NCI-H1092 (cell line): ENCODE measurements around the gene KRT37.

Experiments
- DNase-seq: peaks from one replicate; lab custom pipeline; 2025; lab: John Stamatoyannopoulos, UW

Gene KRT37

GRCh38 chr17:41424111-41424635 is at the start of gene KRT37:
Gene KRT37 (minus strand): TSS chr17:41424585. CDS start chr17:41424523, 62 bp downstream.
- DNase-seq, result no peak

DNA sequence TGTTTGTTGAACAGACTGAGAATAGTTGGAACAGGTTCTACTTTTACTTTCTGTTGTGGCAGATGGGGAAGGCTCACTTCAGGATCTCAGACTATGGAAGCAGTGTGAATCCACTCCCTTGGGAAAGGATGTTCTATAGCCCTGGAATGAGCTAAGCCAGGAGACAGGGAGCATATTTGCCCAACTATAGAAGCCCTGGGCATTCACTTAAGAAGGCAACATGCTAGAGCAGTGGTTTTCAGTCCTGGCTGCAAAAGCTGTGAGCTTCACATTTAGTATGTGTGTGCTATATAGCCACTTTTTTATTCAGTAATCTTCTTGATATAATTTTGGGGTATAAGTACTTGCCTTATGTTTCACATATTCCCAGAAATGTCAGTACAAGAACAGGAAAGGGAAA is 44.0 kb upstream of the KRT37 start:
- DNase-seq, result no peak

DNA sequence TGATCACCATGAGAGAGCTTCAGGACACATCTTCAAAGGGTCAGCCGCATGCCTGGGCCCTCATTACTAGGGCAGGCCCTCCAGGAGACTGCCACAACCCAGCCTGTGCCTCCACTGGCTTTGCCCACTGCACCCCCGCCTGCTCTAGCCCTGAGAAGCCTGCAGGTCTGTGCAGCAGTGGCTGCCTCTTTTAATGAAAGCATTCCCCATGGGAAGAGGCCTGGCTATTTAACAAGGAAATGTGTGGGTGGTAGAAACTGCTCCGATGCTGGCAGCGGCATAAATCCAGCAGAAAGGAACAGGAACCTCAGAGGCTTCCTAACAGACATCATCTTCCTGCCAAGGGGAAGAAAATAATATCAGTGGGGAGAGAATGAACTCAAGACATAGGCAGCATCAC is 43.2 kb upstream of the KRT37 start:
- DNase-seq, result no peak

DNA sequence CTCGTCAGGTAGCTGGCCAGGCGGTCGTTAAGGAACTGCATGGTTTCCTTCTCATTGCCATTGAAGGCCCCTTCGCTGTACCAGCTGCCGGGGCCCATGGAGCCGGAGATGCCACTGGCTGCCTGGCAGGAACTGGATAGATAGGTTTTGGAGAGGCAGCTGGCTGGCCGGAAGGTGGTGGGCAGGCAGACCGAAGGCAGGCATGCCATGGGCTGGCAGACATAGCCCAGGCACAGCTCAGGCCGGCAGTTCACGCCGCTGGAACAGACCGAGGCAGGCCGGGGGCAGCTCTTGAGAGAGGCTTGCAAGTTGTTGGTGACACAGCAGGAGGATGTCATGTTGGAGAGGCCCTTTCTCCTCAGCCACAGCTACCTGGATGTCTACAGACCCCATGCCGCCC is 42.6 kb upstream of the KRT37 start, which contains the start of gene KRT32:
TSS of gene KRT32 (minus strand) at position 399 of the 400 bp plus-strand sequence. CDS start at position 338, 61 bp downstream.
- no peak for DNase-seq

- DNase-seq, result no peak
Measured at GRCh38 chr17:41464682-41465081, 40.3 kb upstream of the KRT37 start.

GRCh38 chr17:41464173-41464572 is 39.8 kb upstream of the KRT37 start:
- no peak for DNase-seq

DNA sequence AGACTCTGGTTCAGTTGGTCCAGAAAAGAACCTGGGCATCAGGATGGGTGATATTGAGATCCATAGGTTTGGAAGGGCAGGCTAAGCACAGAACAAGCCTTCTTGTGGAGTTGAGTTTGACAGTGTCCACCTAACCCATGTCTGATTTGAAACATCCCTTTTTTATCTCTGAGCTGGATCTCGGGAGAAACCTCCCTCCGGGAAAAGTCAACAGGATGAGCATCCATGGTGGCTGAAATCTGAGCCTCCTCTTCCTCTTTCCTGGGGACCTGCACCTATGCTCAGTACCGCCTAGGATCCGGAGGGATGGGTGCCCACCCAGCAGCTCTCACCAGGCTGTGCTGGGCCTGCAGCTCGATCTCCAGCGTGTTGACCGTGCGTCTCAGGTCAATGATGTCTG is 39.4 kb upstream of the KRT37 start:
- no peak for DNase-seq

DNA sequence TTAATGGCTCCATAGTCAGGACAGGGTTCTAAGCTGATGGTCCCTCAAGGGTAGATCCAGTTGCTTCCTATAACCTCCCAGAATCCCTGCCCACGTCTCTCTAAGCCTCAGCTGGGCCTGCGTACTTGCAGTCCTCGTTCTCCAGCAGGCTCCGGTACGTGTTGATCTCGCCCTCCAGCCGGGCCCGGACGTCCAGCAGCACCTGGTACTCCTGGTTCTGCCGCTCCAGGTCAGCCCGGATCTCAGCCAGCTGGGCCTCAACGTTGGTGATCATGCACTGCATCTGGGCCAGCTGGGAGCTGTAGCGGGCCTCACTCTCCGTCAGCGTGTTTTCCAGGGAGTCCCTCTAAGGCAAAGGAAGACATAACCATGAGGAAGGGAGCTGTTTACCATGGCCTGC is 38.3 kb upstream of the KRT37 start:
- no peak for DNase-seq

DNA sequence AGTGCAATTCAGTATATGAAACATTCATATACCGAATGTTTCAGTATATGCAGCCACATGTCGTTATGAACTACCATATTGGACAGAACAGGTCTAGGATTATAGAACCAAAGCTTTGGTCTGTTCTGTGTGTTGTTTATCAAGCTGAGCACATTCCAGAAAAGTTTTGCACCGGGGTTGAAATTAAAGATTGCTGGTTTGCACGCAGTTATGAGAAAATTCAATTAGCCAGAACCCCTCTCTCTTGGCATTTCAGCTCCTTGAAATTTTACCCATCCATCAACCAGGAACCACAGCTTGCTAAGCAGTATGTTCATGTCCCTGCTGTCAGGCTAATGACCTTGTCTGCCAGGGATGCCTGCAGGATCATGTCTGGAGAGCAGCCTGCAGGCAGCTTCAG is 33.3 kb upstream of the KRT37 start:
- no peak for DNase-seq

DNA sequence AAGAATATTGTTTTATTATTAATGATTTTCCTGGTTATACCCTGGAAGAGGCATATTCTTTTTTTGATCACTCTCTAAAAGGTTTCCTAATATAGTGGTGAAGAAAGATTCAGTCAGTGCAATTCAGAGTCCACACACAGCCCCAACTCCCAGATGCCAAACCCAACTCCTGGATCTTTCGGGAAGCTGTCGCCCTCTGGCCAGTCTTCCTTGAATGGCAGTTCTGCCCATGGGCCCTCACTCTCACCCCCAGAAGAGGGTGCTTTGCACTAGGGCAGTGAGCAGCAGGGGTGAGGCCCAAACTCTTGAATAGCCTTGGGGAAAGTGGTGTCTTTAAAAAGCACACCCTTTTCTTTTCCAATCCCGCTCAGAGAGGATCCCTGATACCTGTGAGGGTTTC is 31.8 kb upstream of the KRT37 start:
- DNase-seq, result no peak

DNA sequence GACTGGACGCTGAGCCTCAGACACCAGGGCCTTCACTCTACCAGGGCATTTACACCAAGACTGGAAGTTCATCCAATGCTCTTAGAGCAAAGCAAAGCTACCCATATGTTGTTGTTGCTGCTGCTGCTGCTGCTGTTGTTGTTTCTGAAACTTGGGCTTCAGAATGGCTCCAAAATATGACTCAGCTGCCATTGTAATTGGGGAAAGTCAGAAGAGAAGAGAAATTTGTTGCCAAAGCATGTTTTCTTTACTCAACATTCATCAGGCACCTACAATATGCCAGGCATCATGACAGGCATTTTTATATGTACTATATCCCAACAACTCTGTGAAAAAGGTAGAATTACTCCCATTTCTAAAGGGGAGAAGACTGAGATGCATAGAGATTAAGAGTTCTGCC is 30.9 kb upstream of the KRT37 start:
- DNase-seq, result no peak

DNA sequence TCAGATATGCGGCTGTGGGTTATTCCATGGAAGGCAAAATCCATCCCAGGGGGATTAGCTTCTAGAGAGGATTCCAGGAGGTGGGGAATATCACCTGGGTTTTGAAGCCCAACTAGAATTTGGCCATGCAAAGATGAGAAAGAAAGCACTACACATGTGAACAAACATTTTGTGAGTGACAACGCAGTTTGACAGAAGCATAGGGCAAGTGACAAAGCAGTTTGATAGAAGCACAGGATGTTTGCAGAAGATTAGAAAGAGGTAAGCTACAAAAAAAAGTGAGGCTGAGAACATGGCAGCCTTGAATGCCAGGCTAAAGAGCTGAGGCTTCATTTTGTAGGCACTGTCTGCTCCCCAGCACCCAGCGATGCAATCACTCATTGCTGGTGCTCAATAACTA is 28.7 kb upstream of the KRT37 start:
- no peak for DNase-seq

- no peak for DNase-seq
Measured at GRCh38 chr17:41452281-41452680, 27.9 kb upstream of the KRT37 start.

DNA sequence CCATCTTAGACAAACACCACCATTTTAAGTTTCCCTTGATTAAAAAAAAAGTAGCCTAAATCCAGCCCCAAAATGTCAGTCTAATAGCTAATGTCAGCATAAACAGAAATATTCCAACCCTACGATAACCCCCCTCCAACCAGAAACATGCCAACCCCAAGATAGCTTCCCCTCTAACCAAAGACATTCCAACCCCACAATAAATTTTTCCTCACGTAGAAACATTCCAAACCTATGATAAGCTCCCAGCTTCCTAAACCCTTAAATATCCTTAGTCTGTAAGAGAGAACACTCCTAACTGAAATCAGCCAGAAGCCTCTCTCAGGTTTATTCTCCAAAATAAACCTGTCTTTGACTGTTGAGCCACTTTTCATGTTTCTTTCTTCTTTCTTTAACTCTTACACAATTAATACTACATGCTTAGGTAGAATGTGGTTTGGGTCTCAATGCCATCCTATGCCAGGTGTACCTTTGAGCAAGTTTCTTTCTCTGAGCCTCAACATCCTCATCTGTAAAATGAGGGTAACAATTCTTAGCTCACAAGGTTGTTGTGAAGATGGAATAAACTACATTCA is 26.9 kb upstream of the KRT37 start:
- DNase-seq, result no peak

DNA sequence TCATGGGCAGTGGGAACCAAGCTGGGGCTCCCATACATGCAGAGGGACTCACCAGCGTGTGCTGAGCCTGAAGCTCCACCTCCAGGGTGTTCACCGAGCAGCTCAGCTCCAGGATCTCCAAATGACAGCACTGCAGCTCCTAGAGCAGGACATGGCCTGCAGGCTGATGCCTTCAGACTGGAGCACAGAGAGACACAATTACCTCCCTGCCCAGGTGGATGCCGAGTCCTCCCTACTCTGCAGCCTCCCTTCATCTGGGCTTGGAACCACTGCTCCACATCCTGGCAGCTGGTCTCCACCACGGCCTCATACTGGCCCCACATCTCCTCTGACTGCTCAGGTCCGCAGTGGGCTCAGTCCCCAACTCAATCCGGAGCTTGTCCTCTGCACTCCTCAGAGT is 24.6 kb upstream of the KRT37 start:
- no peak for DNase-seq

DNA sequence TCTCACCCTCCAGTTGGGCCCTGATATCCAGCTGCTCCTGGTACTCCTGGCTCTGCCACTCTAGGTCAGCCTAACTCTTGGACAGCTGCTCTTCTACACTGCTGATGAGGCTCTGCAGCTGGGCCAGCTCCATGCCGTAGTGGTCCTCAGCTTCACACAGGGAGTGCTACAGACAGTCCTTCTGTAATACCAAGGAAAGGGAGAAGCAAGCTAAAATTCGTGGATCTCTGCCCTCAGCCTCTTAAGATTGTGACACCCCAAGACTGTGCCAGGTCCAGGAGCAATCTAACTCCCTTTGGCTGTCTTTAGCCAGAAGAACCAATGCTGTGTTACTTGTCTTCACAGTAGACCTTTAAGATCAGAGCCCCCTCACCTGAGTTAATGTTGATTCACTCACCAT is 24.1 kb upstream of the KRT37 start:
- DNase-seq, result no peak

DNA sequence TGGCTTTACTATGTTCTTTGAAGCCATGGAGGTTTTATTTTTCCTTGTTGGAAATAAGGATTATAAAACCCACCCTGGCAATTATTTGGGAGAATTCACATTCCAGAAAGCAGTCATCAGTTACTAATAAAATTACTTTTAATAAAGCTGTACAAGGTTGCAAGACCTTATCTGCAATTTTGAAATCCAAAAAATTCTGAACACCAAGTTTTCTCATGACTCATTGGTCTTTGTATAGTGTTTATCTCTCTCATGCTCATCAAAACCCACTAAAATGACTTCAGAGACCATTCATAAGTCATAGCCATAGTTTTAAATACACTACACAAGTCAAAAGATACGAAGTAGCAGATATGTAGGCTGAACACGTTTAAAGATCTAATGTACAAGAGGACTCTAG is 22.4 kb upstream of the KRT37 start:
- DNase-seq, result no peak

DNA sequence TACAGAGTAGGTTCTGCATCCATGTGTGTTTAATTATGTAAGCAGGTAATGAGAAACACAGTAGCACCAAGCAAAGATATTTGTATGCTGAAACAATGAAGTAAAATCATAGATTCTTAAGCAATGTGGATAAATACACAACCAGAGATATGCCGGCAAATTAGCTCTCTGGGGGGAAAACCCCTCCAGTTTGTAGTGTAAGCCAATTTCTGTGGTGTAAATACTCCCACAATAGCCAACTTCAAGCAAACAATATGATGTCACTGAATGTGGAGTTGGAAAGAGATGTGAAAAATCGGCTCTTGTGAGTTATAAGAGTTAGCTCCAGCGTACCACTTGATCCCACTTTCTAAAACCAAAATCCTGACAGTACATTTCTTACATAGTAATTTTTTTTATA is 20.3 kb upstream of the KRT37 start:
- DNase-seq, result no peak

DNA sequence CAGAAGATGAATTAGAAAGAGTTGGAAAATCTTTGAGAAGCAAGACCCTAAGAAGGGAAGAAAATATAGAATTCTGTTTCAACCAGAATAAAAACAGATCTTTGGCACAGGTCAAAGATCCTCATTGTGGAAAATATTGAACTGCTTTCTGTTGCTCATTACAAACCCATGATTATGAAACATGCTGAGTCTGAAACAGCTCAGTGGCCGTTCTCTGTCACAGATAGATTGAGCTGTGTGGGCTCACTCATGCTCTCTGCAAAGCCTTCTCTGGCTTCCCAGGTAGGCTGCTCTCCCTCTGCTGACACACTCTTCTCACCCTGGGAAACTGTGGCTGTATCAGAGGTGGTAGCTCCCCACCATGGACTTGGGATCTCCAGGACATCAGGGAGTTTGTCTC is 19.8 kb upstream of the KRT37 start:
- no peak for DNase-seq

- no peak for DNase-seq
Measured at GRCh38 chr17:41442739-41443138, 18.4 kb upstream of the KRT37 start.

GRCh38 chr17:41440531-41441033 is 16.2 kb upstream of the KRT37 start, which contains the start of gene KRT38:
Gene KRT38 (minus strand): TSS chr17:41440983. CDS start chr17:41440921, 62 bp downstream.
- no peak for DNase-seq

GRCh38 chr17:41439375-41439774 is 15.0 kb upstream of the KRT37 start:
- no peak for DNase-seq

- DNase-seq, result no peak
Measured at GRCh38 chr17:41437769-41438168, 13.4 kb upstream of the KRT37 start.

DNA sequence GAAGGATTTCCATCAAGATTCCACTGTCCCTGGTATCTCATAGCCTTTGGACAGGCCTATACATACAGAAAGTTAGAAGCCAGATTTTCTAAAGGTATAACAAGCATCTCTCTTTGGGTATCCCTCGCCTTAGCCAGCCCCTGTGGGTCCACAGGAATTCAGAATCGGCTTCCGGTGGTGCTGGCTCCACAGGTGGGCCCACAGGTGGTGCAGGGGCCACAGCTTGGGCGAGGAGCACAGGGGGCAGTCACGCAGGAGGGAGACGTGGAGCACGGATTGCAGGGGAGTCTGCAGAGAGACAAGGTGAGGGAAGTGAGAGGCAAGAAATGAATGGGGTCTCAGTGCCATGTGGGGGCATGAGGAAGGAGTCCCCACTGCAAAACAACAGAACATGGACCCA is 12.9 kb upstream of the KRT37 start:
- no peak for DNase-seq
